Astrocyte (in vitro differentiated cells and primary cell): ENCODE measurements around the gene USP48. TPM values are rescaled to one million over a fixed set of nuclear protein-coding genes. Genes with fewer than 3 reads are reported as not detected.

Experiments
- DNase-seq: peaks from one replicate; pipeline ENCODE4 v3.0.0-alpha.2; 2010; ENCODE audit warnings: low read depth
- FAIRE-seq: peaks from 2 replicates; lab custom pipeline; 2011; peaks lifted over from hg19 to GRCh38; lab: Jason Lieb, UNC
- H2AFZ ChIP-seq: 2 replicates; pipeline ENCODE4 v1.6.0; 2012; ENCODE audit warnings: low read depth, low read length, inconsistent platforms
- H3K27ac ChIP-seq: 2 replicates; pipeline ENCODE4 v1.5.1; 2011; ENCODE audit warnings: low read depth, low read length, inconsistent platforms
- H3K27me3 ChIP-seq: 2 replicates; pipeline ENCODE4 v1.6.0; 2011; ENCODE audit warnings: low read length, inconsistent platforms; ENCODE audit not compliant: insufficient read depth
- H3K36me3 ChIP-seq: 2 replicates; pipeline ENCODE4 v1.5.1; 2011; ENCODE audit warnings: low read length, inconsistent platforms; ENCODE audit not compliant: insufficient read depth
- H3K4me1 ChIP-seq: 2 replicates; pipeline ENCODE4 v1.5.1; 2011; ENCODE audit warnings: low read length, inconsistent platforms; ENCODE audit not compliant: insufficient read depth
- H3K4me2 ChIP-seq: 2 replicates; pipeline ENCODE4 v1.6.0; 2012; ENCODE audit warnings: low read length, inconsistent platforms
- H3K4me3 ChIP-seq: 2 replicates; pipeline ENCODE4 v1.5.1; 2011; ENCODE audit warnings: low read depth, mild to moderate bottlenecking, low read length, inconsistent platforms; ENCODE audit not compliant: insufficient read depth
- H3K79me2 ChIP-seq: 2 replicates; pipeline ENCODE4 v1.6.0; 2012; ENCODE audit warnings: mild to moderate bottlenecking, low read length, inconsistent platforms; ENCODE audit not compliant: insufficient read depth
- H3K9ac ChIP-seq: 2 replicates; pipeline ENCODE4 v1.6.0; 2012; ENCODE audit warnings: mild to moderate bottlenecking, low read length, inconsistent platforms
- H3K9me3 ChIP-seq: 2 replicates; pipeline ENCODE4 v1.5.1; 2012; ENCODE audit warnings: low read depth, mild to moderate bottlenecking, low read length, inconsistent platforms; ENCODE audit not compliant: insufficient read depth
- H4K20me1 ChIP-seq: 2 replicates; pipeline ENCODE4 v1.6.0; 2012; ENCODE audit warnings: low read length, inconsistent platforms; ENCODE audit not compliant: insufficient read depth
- H3K27ac Mint-ChIP-seq: one replicate; pipeline ENCODE4 v1.8.0; 2021; ENCODE audit warnings: mild to moderate bottlenecking, mixed read lengths; ENCODE audit not compliant: unreplicated experiment
- H3K27me3 Mint-ChIP-seq: one replicate; pipeline ENCODE4 v1.8.0; 2021; ENCODE audit warnings: low read depth, mixed read lengths; ENCODE audit not compliant: unreplicated experiment
- H3K36me3 Mint-ChIP-seq: one replicate; pipeline ENCODE4 v1.8.0; 2021; ENCODE audit warnings: low read depth, mixed read lengths; ENCODE audit not compliant: unreplicated experiment
- H3K4me1 Mint-ChIP-seq: one replicate; pipeline ENCODE4 v1.8.0; 2021; ENCODE audit warnings: low read depth, mixed read lengths; ENCODE audit not compliant: unreplicated experiment
- H3K4me3 Mint-ChIP-seq: one replicate; pipeline ENCODE4 v1.8.0; 2021; ENCODE audit warnings: mild to moderate bottlenecking, moderate library complexity, mixed read lengths; ENCODE audit not compliant: unreplicated experiment
- H3K9me3 Mint-ChIP-seq: one replicate; pipeline ENCODE4 v1.8.0; 2021; ENCODE audit warnings: mild to moderate bottlenecking, mixed read lengths; ENCODE audit not compliant: unreplicated experiment
- EZH2 ChIP-seq: IDR thresholded peaks from 2 replicates; pipeline ENCODE4 v1.6.1; 2012; ENCODE audit warnings: mild to moderate bottlenecking, low read length, inconsistent platforms; ENCODE audit not compliant: insufficient read depth
- total RNA-seq: library from RNA; stranded (reverse); gene quantifications from 2 replicates; pipeline ENCODE4 v1.2.1, GENCODE V29; 2021
- TF ChIP-seq, protein P1 (sequence below): IDR thresholded peaks from 2 replicates; pipeline ENCODE4 v1.5.1; 2011; ENCODE audit warnings: low read depth, mild to moderate bottlenecking, inconsistent platforms, low read length, moderate library complexity; ENCODE audit not compliant: insufficient read depth

The USP48 gene
- total RNA-seq, 1 donor from 2014 or later, result 85.7 TPM

DNA sequence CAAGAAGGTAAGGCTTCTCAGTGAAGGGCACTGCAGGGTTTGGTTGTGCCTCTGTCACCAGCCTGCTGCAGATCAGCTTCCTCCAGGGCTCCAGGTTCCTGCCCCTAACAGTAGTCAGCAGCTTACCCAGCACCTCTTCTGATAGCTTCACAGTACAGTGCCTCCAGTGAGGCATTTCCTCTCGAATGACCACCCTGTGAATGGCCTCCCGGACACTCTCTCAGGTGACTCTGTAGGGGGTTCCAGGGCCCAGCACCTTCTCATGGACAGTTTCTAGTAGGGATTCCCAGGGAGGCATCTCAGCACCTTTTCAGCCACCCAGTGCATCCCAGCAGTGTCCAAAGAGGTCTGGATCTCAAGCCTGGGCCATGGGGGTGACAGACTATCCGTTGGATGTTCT is 28.4 kb downstream of the USP48 start:
- no peaks in the 10 kb centered on the region for H3K27me3 ChIP-seq
- H3K27ac ChIP-seq, result no peak overlapping the region
- no peaks in the 10 kb centered on the region for H3K4me1 ChIP-seq
- no peak overlapping the region for H2AFZ ChIP-seq
- FAIRE-seq, result no peak
- no peak overlapping the region for H3K4me3 Mint-ChIP-seq
- no peaks in the 10 kb centered on the region for H3K9me3 Mint-ChIP-seq
- no peak overlapping the region for H3K27ac Mint-ChIP-seq
- H3K9me3 ChIP-seq, result no peaks in the 10 kb centered on the region
- no peak overlapping the region for H3K4me2 ChIP-seq
- H3K27me3 Mint-ChIP-seq, result no peaks in the 10 kb centered on the region
- peaks cover 11% of the 10 kb centered on the region for H3K36me3 Mint-ChIP-seq
- H3K79me2 ChIP-seq, result peaks cover 46% of the 10 kb centered on the region
- H3K9ac ChIP-seq, result no peak overlapping the region
- no peak for DNase-seq
- peaks cover 54% of the 10 kb centered on the region for H4K20me1 ChIP-seq
- H3K4me1 Mint-ChIP-seq, result no peaks in the 10 kb centered on the region
- peaks cover 30% of the 10 kb centered on the region for H3K36me3 ChIP-seq
- no peak overlapping the region for H3K4me3 ChIP-seq
- no peak for TF ChIP-seq EZH2
- TF ChIP-seq, protein P1, sequence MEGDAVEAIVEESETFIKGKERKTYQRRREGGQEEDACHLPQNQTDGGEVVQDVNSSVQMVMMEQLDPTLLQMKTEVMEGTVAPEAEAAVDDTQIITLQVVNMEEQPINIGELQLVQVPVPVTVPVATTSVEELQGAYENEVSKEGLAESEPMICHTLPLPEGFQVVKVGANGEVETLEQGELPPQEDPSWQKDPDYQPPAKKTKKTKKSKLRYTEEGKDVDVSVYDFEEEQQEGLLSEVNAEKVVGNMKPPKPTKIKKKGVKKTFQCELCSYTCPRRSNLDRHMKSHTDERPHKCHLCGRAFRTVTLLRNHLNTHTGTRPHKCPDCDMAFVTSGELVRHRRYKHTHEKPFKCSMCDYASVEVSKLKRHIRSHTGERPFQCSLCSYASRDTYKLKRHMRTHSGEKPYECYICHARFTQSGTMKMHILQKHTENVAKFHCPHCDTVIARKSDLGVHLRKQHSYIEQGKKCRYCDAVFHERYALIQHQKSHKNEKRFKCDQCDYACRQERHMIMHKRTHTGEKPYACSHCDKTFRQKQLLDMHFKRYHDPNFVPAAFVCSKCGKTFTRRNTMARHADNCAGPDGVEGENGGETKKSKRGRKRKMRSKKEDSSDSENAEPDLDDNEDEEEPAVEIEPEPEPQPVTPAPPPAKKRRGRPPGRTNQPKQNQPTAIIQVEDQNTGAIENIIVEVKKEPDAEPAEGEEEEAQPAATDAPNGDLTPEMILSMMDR, result no peak

DNA sequence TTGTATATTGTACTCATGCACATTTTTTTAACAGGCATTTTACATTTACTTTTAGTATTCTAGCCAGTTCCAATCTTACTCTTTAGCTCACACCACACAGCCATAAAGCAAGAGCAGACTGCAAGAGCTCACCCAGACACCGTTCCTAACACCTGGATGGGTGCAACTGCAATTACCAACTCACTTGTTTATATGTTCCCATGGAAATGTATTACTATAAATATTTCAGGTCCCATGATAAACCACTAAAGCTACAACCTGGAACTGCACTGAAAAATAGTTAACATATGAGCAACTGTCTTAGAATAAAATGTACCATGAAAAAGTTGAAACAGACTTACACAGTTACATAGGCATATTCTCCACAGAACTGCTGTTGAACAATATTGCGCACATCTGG is 30.8 kb downstream of the USP48 start:
- H3K9me3 ChIP-seq, result no peaks in the 10 kb centered on the region
- DNase-seq, result peak; percentile 12
- peaks cover 23% of the 10 kb centered on the region for H3K79me2 ChIP-seq

DNA sequence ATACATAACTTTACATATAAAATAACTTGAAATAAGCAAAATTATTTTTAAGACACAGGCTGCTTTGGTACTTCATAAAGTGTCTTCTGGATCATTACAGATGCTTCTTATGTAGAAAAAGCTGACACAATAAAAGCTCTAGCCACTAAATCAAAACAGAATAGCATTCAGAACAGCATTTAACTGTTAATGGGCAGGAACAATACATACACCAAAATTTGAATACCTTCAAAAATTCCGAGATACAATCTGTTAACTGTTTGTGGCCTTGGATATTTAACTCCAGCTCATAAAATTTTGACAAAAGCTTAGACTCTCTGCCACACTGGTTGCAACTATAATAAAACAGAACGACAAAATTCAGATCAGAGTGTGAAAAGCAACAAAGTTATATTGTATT is 31.7 kb downstream of the USP48 start:
- Histone ChIP-seq H3K4me3 (no peak overlapping the region), H3K4me2 (no peak overlapping the region), H4K20me1 (peaks cover 27% of the 10 kb centered on the region), H3K27me3 (no peaks in the 10 kb centered on the region), H3K79me2 (peaks cover 16% of the 10 kb centered on the region), H3K27ac (no peak overlapping the region), H3K36me3 (peaks cover 49% of the 10 kb centered on the region), H3K9me3 (no peaks in the 10 kb centered on the region), H3K9ac (no peak overlapping the region), H2AFZ (no peak overlapping the region), H3K4me1 (no peaks in the 10 kb centered on the region)
- no peak overlapping the region for H3K4me3 Mint-ChIP-seq
- no peak overlapping the region for H3K27ac Mint-ChIP-seq
- FAIRE-seq, result no peak
- no peaks in the 10 kb centered on the region for H3K27me3 Mint-ChIP-seq
- TF ChIP-seq, protein P1, result no peak
- no peak for TF ChIP-seq EZH2
- DNase-seq, result no peak
- H3K4me1 Mint-ChIP-seq, result no peaks in the 10 kb centered on the region
- H3K9me3 Mint-ChIP-seq, result no peaks in the 10 kb centered on the region
- peaks cover 14% of the 10 kb centered on the region for H3K36me3 Mint-ChIP-seq

More for the DNA sequence above, 30.8 kb downstream of the USP48 start:
- Histone ChIP-seq H3K4me2 (no peak overlapping the region), H3K27me3 (no peaks in the 10 kb centered on the region), H3K4me3 (no peak overlapping the region), H3K4me1 (no peaks in the 10 kb centered on the region), H2AFZ (no peak overlapping the region), H4K20me1 (peaks cover 33% of the 10 kb centered on the region), H3K27ac (no peak overlapping the region), H3K9ac (no peak overlapping the region), H3K36me3 (peaks cover 44% of the 10 kb centered on the region)
- Mint-ChIP-seq H3K9me3 (no peaks in the 10 kb centered on the region), H3K27ac (no peak overlapping the region), H3K4me3 (no peak overlapping the region), H3K36me3 (peaks cover 14% of the 10 kb centered on the region), H3K27me3 (no peaks in the 10 kb centered on the region), H3K4me1 (no peaks in the 10 kb centered on the region)
- no peak for TF ChIP-seq EZH2
- FAIRE-seq, result no peak
